ENCODE data around the gene LCN12. TPM values are rescaled to one million over a fixed set of nuclear protein-coding genes. Genes with fewer than 3 reads are reported as not detected.

The LCN12 gene
- total RNA-seq, 1 donor from 2014 or later: 16.2 TPM

DNA sequence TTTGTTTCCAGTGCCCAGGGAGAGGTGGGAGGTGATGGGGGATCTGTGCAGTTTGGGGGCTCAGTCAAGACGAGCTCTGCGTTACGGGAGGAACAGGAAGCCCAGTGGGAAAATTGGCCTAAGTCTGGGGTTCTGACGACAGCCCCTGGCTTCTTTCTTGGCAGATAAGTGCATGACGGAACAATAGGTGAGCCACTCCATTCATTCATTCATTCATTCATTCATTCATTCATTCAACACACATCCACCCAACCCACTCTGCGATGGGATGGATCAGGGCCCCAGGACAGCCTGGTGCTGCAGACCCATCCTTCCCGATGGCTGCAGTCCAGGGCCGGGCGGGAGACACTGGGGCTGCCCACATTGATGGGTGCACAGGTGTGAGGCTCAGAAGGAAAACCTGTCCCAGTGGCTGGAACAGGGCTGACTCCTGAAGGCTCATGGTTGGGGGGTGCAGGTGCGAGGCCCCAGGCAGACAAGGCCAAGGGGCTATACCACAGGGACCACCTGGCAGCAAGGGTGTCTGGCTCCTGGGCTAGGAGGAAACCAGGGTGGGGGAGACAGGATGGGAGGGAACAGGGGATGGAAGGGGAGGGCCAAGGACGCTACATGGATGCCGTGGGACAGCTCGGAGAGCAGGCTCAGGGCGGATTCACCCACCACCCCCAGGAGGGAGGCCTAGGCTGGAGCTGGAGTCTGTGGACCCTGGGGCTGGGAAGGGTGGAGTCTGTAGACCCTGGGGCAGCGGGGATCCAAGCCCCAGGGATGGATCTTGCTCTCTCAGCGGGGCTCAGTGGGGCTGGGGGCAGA, 28.8 kb downstream of the LCN12 start:
- peaks cover 22% of the 10 kb centered on the region for H3K27me3 Mint-ChIP-seq
- DNase-seq (ENCODE audit: low spot score, unreplicated experiment): no peak
- TF ChIP-seq, protein P1, sequence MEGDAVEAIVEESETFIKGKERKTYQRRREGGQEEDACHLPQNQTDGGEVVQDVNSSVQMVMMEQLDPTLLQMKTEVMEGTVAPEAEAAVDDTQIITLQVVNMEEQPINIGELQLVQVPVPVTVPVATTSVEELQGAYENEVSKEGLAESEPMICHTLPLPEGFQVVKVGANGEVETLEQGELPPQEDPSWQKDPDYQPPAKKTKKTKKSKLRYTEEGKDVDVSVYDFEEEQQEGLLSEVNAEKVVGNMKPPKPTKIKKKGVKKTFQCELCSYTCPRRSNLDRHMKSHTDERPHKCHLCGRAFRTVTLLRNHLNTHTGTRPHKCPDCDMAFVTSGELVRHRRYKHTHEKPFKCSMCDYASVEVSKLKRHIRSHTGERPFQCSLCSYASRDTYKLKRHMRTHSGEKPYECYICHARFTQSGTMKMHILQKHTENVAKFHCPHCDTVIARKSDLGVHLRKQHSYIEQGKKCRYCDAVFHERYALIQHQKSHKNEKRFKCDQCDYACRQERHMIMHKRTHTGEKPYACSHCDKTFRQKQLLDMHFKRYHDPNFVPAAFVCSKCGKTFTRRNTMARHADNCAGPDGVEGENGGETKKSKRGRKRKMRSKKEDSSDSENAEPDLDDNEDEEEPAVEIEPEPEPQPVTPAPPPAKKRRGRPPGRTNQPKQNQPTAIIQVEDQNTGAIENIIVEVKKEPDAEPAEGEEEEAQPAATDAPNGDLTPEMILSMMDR (IDR thresholded peaks at IDR 0.05; ENCODE audit: unreplicated experiment): no peak
- no peaks in the 10 kb centered on the region for H3K9me3 Mint-ChIP-seq (ENCODE audit: low read depth)
- no peak overlapping the region for H3K4me3 Mint-ChIP-seq (ENCODE audit: low read depth)
- no peaks in the 10 kb centered on the region for H3K36me3 Mint-ChIP-seq (ENCODE audit: insufficient read depth)
- H3K27ac Mint-ChIP-seq: no peak overlapping the region
- H3K4me1 Mint-ChIP-seq (ENCODE audit: low read depth): no peaks in the 10 kb centered on the region

DNA sequence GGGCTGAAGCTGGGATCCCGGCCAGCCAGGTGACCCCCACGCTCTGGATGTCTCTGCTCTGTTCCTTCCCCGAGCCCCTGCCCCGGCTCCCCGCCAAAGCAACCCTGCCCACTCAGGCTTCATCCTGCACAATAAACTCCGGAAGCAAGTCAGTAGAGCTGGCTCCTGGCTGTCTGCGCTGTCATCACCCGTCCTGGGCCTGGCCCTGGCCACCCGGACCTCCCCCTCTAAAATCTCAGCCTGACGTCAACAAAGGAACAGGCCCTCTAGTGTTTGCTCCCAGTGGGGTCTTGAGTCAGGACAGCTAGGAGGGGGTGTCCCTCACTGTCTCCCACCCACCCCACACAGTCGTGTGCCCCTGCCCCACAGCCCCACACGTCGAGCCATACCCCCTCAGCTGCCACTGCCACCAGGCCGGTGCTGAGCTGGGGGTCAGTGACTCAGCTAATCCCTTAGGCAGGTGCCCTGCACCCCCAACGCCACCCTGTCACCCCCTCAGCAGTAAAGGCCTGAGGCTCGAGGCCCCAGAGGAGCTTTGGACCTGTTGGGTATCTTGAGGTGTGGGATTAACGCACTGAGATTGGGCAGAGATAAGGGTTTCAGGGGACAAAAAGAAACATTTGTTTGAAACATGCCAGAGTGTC, 29.6 kb downstream of the LCN12 start:
- H3K4me3 Mint-ChIP-seq (ENCODE audit: low read depth): no peak overlapping the region
- peaks cover 17% of the 10 kb centered on the region for H3K27me3 Mint-ChIP-seq
- H3K9me3 Mint-ChIP-seq (ENCODE audit: low read depth): no peaks in the 10 kb centered on the region
- no peak overlapping the region for H3K27ac Mint-ChIP-seq
- no peaks in the 10 kb centered on the region for H3K4me1 Mint-ChIP-seq (ENCODE audit: low read depth)
- no peaks in the 10 kb centered on the region for H3K36me3 Mint-ChIP-seq (ENCODE audit: insufficient read depth)
- no peak for DNase-seq (ENCODE audit: low spot score, unreplicated experiment)
- TF ChIP-seq, protein P1 (IDR thresholded peaks at IDR 0.05; ENCODE audit: unreplicated experiment): no peak

- H3K4me3 Mint-ChIP-seq (ENCODE audit: low read depth): no peak within 1 kb of the TSS
Observed at GRCh38 chr9:136982232-136983051, 30.4 kb downstream of the LCN12 start, which contains the start of gene LCNL1. TSS of gene LCNL1 (plus strand) at chr9:136982993. CDS start at chr9:136983587, 594 bp downstream.

DNA sequence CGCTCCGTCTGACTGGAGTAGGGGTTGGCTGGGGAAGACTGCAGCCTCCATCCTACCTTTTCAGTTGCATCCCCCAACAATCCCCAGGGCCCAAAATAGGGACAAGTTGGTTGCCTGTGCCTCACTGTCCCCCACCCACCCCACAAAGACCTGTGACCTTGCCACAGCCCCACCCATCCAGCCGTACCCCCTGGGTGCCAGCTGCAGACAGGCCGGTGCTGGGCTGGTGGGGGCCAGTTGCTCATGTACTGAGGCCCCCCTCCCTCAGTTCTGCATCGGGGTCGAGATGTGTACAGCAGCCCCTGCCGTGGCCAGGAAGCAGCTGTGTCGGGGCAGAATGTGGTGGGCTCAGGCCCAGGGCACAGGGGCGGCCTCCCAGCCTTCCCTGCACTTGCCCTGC, 31.1 kb downstream of the LCN12 start:
- H3K36me3 Mint-ChIP-seq (ENCODE audit: insufficient read depth): no peaks in the 10 kb centered on the region
- H3K4me3 Mint-ChIP-seq (ENCODE audit: low read depth): no peak overlapping the region
- no peaks in the 10 kb centered on the region for H3K9me3 Mint-ChIP-seq (ENCODE audit: low read depth)
- DNase-seq (ENCODE audit: low spot score, unreplicated experiment): no peak
- H3K27ac Mint-ChIP-seq: no peak overlapping the region
- no peaks in the 10 kb centered on the region for H3K4me1 Mint-ChIP-seq (ENCODE audit: low read depth)
- peaks cover 13% of the 10 kb centered on the region for H3K27me3 Mint-ChIP-seq
- TF ChIP-seq, protein P1 (IDR thresholded peaks at IDR 0.05; ENCODE audit: unreplicated experiment): no peak

More at GRCh38 chr9:136982232-136983051, 30.4 kb downstream of the LCN12 start, which contains the start of gene LCNL1:
- no peak within 1 kb of the TSS for H3K27ac Mint-ChIP-seq
- no peaks in the 10 kb centered on the region for H3K36me3 Mint-ChIP-seq (ENCODE audit: insufficient read depth)
- no peaks in the 10 kb centered on the region for H3K4me1 Mint-ChIP-seq (ENCODE audit: low read depth)
- H3K27me3 Mint-ChIP-seq: peaks cover 12% of the 10 kb centered on the region
- no peak for DNase-seq (ENCODE audit: low spot score, unreplicated experiment)
- H3K9me3 Mint-ChIP-seq (ENCODE audit: low read depth): no peaks in the 10 kb centered on the region
- TF ChIP-seq, protein P1 (IDR thresholded peaks at IDR 0.05; ENCODE audit: unreplicated experiment): no peak

All from progenitor cell of endocrine pancreas (in vitro differentiated cells).